Measurements from ENCODE around the gene IQSEC1.
A peak's percentile ranks its signal among the peaks of the same experiment; 100 is the strongest.

Gene IQSEC1

DNA sequence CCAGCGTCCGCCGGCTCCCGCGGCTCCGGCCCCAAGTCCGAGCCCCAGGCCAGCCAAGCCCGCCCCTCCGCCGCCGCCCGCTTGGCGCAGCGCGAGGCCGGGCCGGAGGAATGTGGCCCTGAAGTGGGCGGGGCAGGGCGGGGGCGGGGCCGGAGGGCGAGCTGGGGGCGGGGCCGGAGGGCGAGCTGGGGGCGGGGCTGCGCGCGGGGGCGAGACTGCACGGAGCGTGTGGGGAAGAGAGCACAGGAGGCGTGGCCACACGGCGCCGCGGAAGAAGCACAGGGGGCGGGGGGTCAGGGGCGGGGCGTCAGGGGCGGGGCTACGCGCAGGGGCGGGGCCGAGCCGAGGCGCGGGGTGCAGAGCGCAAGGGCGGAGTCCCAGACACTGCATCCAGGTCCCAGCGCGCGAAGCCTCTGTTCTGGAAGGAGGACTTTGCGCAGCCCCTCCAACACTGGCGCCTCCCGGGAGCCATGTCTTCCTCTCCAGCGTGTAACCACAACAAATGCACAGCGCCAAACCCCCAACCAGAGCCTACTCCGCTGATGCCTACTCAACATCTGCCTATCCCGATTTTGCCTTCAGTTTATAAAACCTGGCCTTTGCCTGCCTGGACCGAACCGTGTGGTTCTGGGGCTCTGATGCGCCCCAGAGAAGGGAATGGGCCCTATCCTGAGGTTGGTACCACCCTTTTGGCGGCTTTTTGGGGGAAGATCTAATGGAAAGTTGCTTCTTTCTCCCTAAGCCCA is 105.5 kb downstream of the IQSEC1 start:
- peak overlapping the region; percentile 40 for H3K27ac ChIP-seq

DNA sequence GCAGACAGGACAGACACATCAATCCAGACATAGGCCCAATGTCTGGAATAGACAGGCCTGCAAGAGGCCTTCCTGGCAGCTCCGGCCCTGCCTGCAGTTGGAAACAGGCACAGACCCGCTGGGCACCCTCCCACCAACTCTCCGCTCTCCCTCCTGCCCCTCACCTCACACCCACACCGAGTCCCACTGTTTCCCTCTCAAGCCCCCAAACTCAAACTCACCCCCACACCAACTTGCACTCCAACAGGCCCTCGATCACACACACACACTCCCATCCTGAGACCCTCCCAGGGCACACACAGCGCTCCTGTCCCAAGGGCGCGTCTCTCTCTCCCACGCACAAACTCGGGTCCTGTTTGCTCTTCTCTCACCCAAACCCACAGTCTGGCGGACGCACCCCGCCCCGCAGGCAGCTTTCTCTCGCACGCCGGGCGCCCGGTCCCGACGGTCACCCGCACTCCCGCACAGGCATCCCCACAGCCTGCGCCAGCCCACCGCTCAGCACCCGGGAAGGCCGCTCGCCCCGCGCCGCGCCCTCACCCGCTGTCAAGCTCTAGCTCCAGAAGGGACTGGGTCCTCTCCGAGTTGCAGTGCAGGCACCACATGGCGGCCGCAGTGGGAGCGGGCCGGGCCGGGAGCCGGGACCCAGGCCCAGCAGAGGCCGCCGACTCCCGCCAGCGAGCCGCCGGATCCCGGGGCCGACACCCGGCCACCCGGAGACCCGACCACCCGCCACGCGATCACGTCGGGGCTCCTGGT is 106.2 kb downstream of the IQSEC1 start:
- TF ChIP-seq, protein P1, sequence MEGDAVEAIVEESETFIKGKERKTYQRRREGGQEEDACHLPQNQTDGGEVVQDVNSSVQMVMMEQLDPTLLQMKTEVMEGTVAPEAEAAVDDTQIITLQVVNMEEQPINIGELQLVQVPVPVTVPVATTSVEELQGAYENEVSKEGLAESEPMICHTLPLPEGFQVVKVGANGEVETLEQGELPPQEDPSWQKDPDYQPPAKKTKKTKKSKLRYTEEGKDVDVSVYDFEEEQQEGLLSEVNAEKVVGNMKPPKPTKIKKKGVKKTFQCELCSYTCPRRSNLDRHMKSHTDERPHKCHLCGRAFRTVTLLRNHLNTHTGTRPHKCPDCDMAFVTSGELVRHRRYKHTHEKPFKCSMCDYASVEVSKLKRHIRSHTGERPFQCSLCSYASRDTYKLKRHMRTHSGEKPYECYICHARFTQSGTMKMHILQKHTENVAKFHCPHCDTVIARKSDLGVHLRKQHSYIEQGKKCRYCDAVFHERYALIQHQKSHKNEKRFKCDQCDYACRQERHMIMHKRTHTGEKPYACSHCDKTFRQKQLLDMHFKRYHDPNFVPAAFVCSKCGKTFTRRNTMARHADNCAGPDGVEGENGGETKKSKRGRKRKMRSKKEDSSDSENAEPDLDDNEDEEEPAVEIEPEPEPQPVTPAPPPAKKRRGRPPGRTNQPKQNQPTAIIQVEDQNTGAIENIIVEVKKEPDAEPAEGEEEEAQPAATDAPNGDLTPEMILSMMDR (conservative IDR thresholded peaks at IDR 0.05; ENCODE audit: low read depth): no peak
- ChIA-PET CTCF (no interaction called here), POLR2A (ENCODE audit: low non-redundant PET) (no interaction called here)
- DNase-seq (ENCODE audit: low spot score): peak; percentile 23
- H3K27ac ChIP-seq: peak overlapping the region; percentile 40

More for the DNA sequence above, 105.5 kb downstream of the IQSEC1 start:
- TF ChIP-seq, protein P1 (conservative IDR thresholded peaks at IDR 0.05; ENCODE audit: low read depth): no peak
- peak; percentile 96 for DNase-seq (ENCODE audit: low spot score)
- POLR2A ChIA-PET (ENCODE audit: low non-redundant PET): no interaction called here
- CTCF ChIA-PET: no interaction called here

DNA sequence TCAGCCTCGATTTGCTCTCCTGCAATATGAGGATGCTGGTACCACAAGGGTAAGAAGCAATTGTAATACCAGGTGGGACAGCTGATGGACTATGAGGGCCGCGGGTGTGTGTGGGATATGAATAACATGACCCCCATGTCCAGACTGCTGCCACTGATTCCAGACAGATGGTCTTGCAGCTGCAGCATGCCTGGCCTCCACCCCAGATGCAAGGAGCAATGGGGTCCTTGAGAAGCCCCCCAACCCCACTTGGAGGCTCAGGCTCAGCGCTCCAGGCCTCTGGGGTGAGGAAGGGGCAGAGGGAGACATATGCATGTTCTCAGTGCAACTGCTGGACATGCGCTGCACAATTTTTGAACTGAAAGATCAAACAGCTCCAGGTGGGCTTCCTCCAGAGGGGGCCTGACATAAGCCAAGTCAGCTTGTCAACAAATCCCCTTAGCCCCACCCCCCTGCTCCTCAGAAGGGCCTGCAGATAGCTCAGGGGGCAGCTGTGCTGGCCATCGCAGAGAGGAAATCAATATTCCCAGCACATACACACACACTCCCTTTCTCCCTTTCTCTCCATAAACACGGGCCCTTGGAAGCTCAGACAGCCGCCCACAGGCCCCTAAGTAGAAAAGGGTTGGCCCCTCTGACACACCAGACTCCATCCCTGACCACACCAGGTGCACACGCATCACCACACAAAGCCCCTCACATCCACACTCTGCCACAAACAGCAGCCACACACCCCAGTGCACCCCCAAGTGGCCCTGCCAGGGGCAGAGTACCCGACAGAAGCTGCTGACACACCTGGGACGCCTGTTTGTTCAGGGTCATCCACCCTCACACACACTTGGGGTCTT is 107.0 kb downstream of the IQSEC1 start:
- DNase-seq (ENCODE audit: low spot score): no peak
- H3K27ac ChIP-seq: peak overlapping the region; percentile 40

DNA sequence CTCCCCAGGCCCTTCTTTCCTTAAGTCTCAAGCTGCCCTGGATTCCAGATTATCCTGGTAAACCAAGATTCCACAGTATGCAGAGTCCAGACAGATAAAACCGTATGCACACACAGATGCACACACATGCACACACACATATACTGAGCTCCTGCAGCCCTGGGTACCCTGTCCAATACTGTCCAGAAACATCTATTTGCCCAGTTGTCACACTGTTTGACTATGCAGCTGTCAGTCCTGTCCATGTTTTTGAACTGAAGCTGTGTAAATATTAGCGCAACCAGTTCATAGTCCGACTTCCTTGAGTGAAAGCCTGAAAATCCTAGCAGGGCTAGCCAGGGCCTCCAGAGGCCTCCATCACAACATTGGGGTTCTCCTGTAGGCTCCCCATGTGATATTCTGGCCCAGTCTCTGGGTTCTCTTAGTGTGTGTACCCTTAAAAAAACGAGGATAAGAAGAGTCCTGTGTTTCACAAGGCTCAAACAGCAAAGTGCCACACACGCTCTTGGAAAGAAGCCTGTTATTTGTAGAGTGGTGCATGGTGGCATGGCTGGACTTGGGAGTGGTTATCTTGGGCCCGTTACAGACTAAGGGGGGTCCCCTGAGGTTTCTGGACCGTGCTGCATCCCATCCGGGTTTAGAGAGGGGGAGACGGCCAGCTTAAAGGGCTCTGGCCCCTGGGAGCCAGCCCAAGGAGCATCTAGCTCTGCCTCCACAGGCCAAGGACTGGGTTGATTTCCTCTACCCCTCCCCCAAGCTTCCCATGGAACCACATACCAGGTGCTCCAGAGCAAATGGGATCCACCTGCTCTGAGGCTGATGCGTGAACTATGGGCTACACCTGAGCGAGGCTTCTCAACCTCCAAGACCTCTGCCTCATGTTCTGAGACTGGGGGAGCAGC is 108.3 kb downstream of the IQSEC1 start:
- no peak for DNase-seq (ENCODE audit: low spot score)
- TF ChIP-seq, protein P1 (conservative IDR thresholded peaks at IDR 0.05; ENCODE audit: low read depth): no peak
- CTCF ChIA-PET: interaction anchor here (0.8 kb wide), 1 partner anchor 30 kb away, joined by 4 read pairs; no protein-coding TSS in a partner anchor
- no peak overlapping the region for H3K27ac ChIP-seq
- POLR2A ChIA-PET (ENCODE audit: low non-redundant PET): no interaction called here

More for the DNA sequence above, 107.0 kb downstream of the IQSEC1 start:
- ChIA-PET CTCF (no interaction called here), POLR2A (ENCODE audit: low non-redundant PET) (no interaction called here)
- TF ChIP-seq, protein P1 (conservative IDR thresholded peaks at IDR 0.05; ENCODE audit: low read depth): no peak

DNA sequence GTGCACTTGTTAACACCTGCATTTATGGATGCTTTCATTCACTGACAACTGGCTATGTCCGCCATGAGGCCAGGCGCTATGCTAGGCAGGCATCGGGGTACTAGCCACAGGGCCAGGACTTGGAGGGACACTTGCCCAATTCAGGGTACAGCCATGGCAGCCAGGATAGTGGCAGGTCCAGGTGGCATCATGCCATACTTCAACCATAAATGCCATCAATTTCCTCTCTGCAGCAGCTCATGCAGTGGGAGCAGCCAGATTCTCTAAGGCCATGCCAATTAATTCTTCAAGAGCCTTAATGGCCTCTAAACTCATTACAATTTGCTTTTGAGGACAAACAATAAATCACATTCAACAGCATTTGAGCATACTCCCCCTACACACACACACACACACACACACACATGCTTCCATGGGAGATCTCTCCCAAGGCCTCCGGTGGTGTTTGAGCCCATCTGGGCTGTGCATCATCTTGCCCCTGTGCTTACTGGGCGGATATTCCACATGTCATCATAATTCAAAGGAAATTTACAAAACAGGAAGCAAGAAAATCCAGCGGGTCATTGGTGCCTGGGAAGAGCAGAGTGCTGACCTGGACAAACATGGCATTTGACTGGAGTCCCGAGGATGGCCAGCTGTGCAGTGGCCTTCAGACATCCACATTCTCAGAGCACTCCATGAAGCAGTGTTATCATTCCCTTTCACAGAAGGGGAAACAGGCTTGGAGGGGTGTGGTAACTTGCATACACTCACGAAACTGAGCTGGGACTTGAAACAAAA is 109.1 kb downstream of the IQSEC1 start:
- POLR2A ChIA-PET (ENCODE audit: low non-redundant PET): no interaction called here
- CTCF ChIA-PET: no interaction called here
- TF ChIP-seq, protein P1 (conservative IDR thresholded peaks at IDR 0.05; ENCODE audit: low read depth): no peak
- DNase-seq (ENCODE audit: low spot score): no peak
- H3K27ac ChIP-seq: no peak overlapping the region
